ENCODE results near the gene OTX1. TPM values are rescaled to one million over a fixed set of nuclear protein-coding genes. Genes with fewer than 3 reads are reported as not detected.

OTX1 gene
- polyA plus RNA-seq, 1 of the 3 experiments (the other 2 are of a cell fraction) = 0.20 TPM

DNA sequence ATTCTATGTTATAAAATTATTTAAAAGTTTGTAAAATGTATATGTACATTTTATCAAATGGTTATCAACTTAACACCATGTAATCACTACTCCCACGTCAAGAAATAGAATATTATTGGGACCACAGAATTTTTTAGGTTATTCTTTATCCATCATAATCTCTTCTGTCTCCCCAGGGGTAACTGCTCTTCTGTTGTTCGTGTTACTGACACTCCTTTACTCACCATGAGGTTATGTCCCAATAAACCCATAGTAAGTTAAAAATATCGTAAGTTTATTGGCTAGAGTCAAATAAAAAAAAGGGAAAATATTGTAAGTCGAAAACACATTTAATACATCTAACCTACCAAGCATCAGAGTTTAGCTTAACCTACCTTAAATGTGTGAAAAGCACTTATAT is 14.0 kb downstream of the OTX1 start:
- TF ChIP-seq RCOR1 (IDR thresholded peaks at IDR 0.05; ENCODE audit: low read length) (no peak), CHD2 (IDR thresholded peaks at IDR 0.05; ENCODE audit: low read length, partially characterized antibody) (no peak), FOXJ3 (CRISPR knock-in tag; IDR thresholded peaks at IDR 0.05) (no peak), JUND (IDR thresholded peaks at IDR 0.05) (no peak), GABPA (IDR thresholded peaks at IDR 0.05; ENCODE audit: low read depth) (no peak), RAD21 (IDR thresholded peaks at IDR 0.05; ENCODE audit: low read length) (no peak), MEF2A (IDR thresholded peaks at IDR 0.05; ENCODE audit: borderline replicate concordance, low read depth) (no peak), GATA2 (CRISPR knock-in tag; IDR thresholded peaks at IDR 0.05) (no peak), TEAD4 (IDR thresholded peaks at IDR 0.05; ENCODE audit: borderline replicate concordance, insufficient read depth) (no peak), YY1 (IDR thresholded peaks at IDR 0.05; ENCODE audit: low read depth) (no peak), FOXM1 (IDR thresholded peaks at IDR 0.05; ENCODE audit: low read depth) (no peak)
- TF ChIP-seq, protein P1, sequence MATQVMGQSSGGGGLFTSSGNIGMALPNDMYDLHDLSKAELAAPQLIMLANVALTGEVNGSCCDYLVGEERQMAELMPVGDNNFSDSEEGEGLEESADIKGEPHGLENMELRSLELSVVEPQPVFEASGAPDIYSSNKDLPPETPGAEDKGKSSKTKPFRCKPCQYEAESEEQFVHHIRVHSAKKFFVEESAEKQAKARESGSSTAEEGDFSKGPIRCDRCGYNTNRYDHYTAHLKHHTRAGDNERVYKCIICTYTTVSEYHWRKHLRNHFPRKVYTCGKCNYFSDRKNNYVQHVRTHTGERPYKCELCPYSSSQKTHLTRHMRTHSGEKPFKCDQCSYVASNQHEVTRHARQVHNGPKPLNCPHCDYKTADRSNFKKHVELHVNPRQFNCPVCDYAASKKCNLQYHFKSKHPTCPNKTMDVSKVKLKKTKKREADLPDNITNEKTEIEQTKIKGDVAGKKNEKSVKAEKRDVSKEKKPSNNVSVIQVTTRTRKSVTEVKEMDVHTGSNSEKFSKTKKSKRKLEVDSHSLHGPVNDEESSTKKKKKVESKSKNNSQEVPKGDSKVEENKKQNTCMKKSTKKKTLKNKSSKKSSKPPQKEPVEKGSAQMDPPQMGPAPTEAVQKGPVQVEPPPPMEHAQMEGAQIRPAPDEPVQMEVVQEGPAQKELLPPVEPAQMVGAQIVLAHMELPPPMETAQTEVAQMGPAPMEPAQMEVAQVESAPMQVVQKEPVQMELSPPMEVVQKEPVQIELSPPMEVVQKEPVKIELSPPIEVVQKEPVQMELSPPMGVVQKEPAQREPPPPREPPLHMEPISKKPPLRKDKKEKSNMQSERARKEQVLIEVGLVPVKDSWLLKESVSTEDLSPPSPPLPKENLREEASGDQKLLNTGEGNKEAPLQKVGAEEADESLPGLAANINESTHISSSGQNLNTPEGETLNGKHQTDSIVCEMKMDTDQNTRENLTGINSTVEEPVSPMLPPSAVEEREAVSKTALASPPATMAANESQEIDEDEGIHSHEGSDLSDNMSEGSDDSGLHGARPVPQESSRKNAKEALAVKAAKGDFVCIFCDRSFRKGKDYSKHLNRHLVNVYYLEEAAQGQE (IDR thresholded peaks at IDR 0.05; ENCODE audit: low read depth, low read length) = no peak
- TF ChIP-seq, protein P2, sequence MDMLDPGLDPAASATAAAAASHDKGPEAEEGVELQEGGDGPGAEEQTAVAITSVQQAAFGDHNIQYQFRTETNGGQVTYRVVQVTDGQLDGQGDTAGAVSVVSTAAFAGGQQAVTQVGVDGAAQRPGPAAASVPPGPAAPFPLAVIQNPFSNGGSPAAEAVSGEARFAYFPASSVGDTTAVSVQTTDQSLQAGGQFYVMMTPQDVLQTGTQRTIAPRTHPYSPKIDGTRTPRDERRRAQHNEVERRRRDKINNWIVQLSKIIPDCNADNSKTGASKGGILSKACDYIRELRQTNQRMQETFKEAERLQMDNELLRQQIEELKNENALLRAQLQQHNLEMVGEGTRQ (IDR thresholded peaks at IDR 0.05; ENCODE audit: borderline replicate concordance, low read depth, low read length) = no peak
- TF ChIP-seq, protein P3, sequence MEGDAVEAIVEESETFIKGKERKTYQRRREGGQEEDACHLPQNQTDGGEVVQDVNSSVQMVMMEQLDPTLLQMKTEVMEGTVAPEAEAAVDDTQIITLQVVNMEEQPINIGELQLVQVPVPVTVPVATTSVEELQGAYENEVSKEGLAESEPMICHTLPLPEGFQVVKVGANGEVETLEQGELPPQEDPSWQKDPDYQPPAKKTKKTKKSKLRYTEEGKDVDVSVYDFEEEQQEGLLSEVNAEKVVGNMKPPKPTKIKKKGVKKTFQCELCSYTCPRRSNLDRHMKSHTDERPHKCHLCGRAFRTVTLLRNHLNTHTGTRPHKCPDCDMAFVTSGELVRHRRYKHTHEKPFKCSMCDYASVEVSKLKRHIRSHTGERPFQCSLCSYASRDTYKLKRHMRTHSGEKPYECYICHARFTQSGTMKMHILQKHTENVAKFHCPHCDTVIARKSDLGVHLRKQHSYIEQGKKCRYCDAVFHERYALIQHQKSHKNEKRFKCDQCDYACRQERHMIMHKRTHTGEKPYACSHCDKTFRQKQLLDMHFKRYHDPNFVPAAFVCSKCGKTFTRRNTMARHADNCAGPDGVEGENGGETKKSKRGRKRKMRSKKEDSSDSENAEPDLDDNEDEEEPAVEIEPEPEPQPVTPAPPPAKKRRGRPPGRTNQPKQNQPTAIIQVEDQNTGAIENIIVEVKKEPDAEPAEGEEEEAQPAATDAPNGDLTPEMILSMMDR (IDR thresholded peaks at IDR 0.05) = no peak
- TF ChIP-seq, protein P4, sequence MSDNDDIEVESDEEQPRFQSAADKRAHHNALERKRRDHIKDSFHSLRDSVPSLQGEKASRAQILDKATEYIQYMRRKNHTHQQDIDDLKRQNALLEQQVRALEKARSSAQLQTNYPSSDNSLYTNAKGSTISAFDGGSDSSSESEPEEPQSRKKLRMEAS (IDR thresholded peaks at IDR 0.05; ENCODE audit: low read depth) = no peak
- Histone ChIP-seq H3K9me3 (no peaks in the 10 kb centered on the region), H4K20me1 (ENCODE audit: insufficient read depth) (no peaks in the 10 kb centered on the region; the same call in 1 of the 2 replicates), H3K36me3 (replicated peaks in 1 of 2; ENCODE audit: control insufficient read depth in 1 of 2, insufficient read depth in 2 of 2, low read length in 1 of 2) (no peaks in the 10 kb centered on the region), H3F3A (replicated peaks; ENCODE audit: insufficient read depth) (no peaks in the 10 kb centered on the region), H3K79me2 (ENCODE audit: insufficient read depth) (no peaks in the 10 kb centered on the region), H3K27me3 (ENCODE audit: insufficient read depth) (peaks cover 31% of the 10 kb centered on the region), H3K4me2 (no peak overlapping the region), H2AFZ (ENCODE audit: low read depth) (no peak overlapping the region), H3K9ac (no peak overlapping the region), H3K9me2 (no peaks in the 10 kb centered on the region), H3K27ac (ENCODE audit: low read depth in 2 of 2, low read length in 1 of 2) (no peak overlapping the region), H3K4me3 (ENCODE audit: low read depth in 2 of 2, low read length in 1 of 2) (no peak overlapping the region), H3K4me1 (ENCODE audit: control insufficient read depth in 1 of 2, insufficient read depth in 2 of 2, low read depth in 1 of 2, low read length in 1 of 2) (no peaks in the 10 kb centered on the region)
- WGBS (ENCODE audit: low lambda C conversion rate) = 10% methylated on average over 4 of the region's 4 CpGs
- ChIA-PET CTCF (no interaction called here), POLR2A (no interaction called here)
- DNase-seq = no peak
